Measurements from ENCODE around the gene TRIM66.
A peak's percentile ranks its signal among the peaks of the same experiment; 100 is the strongest.

TRIM66 gene, protein sequence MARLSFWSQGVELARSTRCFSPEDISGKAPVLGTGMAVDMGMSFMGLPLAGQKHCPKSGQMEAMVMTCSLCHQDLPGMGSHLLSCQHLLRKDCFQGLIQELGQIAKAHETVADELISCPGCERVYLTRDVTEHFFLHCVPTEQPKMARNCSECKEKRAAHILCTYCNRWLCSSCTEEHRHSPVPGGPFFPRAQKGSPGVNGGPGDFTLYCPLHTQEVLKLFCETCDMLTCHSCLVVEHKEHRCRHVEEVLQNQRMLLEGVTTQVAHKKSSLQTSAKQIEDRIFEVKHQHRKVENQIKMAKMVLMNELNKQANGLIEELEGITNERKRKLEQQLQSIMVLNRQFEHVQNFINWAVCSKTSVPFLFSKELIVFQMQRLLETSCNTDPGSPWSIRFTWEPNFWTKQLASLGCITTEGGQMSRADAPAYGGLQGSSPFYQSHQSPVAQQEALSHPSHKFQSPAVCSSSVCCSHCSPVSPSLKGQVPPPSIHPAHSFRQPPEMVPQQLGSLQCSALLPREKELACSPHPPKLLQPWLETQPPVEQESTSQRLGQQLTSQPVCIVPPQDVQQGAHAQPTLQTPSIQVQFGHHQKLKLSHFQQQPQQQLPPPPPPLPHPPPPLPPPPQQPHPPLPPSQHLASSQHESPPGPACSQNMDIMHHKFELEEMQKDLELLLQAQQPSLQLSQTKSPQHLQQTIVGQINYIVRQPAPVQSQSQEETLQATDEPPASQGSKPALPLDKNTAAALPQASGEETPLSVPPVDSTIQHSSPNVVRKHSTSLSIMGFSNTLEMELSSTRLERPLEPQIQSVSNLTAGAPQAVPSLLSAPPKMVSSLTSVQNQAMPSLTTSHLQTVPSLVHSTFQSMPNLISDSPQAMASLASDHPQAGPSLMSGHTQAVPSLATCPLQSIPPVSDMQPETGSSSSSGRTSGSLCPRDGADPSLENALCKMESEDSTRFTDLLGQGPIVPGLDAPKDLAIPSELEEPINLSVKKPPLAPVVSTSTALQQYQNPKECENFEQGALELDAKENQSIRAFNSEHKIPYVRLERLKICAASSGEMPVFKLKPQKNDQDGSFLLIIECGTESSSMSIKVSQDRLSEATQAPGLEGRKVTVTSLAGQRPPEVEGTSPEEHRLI (N-terminal part only)

DNA sequence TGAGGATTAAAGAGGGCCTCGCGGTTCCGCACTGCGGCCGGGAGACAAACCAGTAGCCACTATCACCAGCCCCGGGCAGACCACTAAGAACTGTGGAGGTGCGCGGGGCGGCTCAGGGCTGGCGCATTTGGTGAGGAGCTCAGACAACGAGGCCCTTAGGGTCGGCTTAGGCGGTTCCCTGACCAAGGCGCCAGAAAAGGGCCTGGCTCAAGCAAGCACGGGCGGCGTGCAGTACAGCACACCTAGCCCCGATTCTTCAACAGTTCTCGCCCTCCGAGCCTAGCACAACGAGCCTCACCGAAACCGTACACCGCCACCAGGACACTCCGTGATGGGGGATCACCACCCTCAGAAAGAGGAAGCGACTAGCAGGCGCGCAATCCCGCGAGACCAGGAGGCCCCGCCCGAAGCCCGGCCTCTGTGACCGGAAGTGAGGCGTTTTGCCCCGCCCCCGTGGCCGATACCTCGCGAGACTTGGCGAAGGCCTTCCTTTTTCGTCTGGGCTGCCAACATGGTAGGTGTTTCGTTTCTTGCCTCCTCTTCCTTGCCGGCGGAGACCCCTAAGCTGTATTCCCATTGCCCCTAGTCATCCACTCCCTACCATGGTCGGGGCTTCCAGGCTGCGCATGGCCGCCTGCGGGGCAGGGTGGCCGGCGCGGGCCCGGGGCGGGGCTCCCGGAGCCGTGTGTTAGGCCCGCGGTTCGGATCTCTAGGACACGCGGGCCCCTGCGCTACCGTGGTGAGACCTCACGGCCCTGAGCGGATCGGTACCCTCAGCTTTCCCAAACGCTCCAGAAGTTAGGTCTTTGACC lies at the start of gene TRIM66, which contains the start of gene RPL27A:
TRIM66 (minus strand) TSS at position 363 of the 812 bp plus-strand sequence. CDS start 10,391 bp downstream, outside the sequence.
RPL27A (plus strand) TSS at position 490 of the 812 bp plus-strand sequence; CDS start at position 512, 22 bp downstream.
- peak; percentile 96 for DNase-seq (ENCODE audit: low read depth)

DNA sequence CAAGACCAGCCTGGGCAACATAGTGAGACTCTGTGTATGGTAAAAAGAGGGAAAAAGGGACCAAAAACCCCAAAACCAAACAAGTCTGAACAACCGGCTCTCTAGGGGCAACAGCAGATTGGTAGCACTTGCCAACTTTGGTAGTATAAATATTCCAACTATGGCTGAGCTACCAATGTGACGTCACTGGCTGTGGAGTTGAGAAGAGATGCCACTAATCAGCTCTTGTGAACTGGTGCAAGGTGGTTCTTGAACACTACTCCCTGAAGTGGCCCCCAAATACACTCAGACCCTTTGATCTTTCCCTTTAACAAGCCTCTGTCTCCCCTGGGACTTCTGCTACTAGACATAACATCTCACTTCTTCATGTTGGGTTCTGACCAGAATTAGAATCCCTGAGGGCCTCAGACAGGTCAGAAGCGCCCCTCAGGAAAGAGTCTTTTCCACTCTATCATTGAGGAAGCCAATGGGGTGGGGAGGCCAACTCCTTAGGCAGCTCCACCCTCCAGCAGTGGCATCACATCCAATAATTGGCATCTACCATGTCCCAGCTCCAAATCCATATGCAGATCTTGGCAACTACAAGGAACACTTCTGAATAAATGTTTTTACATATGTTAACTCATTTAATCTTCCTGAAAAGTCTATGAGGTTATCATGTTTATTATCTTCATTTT lies 49.3 kb upstream of the TRIM66 start:
- no peak for DNase-seq (ENCODE audit: low read depth)

DNA sequence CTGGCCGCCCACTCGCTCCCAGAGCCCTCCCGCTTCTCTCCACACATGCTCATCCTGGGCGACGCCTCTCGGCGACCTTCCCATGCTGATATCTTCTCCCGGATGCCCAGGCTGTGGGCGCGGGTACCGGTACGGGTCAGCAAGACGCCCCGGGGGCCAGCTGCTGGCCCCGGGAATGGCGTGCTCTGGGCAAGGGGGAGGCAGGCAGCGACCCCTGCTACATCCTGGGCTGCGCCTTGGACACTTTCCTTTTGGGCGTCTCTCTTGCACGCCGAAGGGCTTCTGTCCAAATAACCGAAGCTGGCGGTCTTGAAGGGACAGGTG lies 48.2 kb upstream of the TRIM66 start:
- no peak for DNase-seq (ENCODE audit: low read depth)

DNA sequence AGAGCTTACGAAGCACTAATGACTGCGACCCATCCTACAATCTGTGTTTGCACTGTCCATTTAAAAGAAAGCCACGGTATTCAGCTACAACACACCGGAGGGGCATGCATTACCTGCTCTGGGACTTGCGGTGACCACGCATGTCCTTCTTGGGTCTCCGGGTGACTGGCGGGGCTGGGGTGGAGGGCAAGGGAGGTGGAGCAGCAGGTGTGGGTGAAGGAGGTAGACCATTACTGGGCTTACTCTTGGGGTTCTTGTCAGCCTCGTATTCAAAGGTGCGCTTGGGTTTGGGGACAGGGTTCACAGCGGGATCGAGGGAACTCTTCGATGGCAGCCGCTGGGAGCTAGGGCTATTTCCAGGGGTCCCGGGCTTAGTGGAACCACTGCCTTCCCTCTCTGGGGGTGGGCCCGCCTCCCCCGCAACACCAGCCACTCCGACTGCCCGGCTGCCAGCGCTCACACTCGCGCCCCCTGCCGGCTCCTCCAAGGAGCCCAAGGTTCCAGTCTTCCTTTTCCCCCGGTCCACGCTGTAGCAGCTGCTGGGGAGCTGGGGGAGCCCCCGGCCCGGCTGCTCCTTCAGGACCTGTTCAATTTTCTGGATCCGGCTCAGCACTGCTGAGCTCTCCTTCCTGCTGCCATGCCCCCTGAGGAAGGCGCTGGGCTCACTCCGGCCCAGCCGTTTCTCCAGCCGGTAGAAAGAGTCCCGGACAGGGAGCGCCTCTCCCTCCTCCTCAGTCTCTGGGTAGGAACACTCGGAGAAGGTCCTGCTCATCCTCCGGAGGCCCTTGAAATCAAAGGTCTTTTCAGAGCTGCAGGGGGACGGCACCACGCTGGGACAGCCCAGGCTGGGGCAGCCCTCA lies 47.6 kb upstream of the TRIM66 start:
- DNase-seq (ENCODE audit: low read depth) = no peak

DNA sequence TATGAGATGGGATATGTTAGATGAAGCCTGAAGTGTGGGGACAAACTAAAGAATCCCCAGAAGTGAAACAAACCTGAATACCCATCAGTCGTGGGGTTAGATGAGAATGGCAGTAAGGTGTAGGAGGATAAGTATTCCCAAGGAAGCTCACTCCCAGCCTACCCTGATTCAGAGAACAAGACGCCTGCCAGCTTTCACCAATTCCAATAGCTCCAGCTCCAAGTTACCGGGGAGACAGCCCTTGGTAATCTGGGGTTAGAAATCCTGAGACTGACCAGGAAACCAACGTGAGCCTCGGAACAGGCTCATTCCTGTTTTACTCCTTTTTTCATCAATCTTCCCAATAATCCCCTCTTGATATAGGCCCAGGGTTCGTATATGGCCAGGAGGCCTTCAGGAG lies 46.6 kb upstream of the TRIM66 start:
- DNase-seq (ENCODE audit: low read depth) = no peak

DNA sequence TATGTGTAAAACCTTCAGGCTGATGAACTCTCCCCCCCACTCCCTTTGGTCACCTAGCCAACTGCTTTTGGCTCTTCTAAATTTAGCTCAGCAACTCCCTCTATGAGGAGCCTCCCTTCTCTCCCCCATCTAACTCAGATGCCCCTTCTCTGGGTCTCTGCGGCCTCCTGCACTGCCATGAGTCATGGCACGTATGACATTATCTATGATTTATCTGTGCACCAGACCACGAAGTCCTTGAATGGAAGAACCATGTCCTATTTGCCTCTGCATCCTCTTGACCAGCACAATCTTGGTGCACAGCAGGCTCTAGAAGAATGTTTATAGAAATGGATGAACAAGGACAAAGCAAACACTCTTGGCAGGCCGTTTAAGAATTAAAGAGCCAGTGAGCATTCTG lies 46.1 kb upstream of the TRIM66 start:
- no peak for DNase-seq (ENCODE audit: low read depth)

DNA sequence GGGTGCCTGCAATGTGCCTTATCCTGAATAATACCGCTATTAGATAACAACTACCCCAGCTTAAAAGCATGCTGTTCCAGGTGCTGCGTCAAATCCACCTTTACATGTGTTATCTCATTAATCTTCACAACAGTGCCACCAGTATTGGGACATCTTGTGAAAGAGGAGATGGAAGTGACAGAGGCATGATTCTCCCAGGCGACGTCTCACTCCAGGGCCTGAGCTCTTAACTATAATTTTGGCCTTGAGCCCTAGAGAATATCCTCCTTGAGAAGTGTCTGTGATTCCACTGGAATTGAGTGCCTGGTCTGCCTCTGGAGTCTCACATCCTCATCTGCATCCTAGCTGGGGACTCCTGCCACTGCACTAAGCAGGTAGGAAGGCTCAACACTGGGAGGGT lies 43.9 kb upstream of the TRIM66 start:
- DNase-seq (ENCODE audit: low read depth) = no peak

DNA sequence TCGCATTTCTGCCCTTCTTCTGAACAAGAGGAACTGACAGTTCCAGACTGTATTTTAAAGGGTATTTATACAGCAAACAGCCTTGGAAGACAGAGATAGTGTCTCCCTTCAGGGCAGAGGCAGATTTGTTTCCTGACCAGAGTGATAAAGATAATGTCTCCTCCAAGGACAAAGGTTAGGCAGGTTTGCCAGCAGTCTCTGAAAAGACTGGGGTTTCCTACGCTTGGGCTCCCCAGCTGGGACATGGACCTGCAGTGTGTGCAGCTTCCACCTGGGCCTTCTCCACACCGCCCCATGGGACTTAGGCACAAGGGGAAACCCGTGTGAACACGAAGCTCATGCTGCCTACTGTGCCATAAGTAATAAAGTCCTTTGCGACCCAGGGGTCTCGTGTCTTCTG lies 42.2 kb upstream of the TRIM66 start:
- DNase-seq (ENCODE audit: low read depth) = no peak

DNA sequence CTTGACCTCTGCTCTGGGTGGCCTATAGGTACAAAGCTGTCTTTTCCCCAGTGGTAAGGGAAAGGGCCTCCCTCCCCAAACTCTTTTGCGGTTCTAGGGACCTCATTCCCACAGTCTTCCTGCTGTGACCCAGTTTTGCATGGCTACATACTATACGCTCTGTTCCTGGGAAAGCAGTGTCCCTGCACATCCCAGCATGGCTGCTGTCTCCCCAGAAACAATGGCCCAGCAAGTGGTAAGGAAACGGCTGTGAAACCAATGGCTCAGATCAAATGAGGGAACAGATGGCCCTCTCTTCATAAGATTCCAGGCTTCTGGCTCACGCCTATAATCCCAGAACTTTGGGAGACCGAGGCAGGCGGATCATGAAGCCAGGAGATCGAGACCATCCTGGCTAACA lies 41.2 kb upstream of the TRIM66 start:
- no peak for DNase-seq (ENCODE audit: low read depth)

DNA sequence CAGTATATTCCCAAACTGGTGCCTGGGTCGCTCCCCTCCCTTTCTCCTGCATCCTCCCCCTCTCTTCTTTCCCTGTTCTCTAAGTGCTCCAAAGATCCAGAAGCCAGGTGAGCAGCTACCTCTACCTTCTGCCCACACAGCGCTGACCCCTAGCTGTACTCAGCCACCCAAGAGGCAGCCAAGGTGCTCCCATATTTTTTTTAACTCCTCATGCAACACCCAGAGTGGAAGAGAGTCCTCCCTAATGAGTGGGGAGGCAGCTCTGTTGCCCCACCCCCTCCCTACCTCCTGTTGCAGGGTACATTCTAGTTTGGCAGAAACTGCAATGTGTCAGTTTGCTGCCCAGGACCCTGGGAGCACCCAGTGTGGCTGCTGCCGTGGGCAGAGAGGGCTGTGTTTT lies 40.3 kb upstream of the TRIM66 start:
- no peak for DNase-seq (ENCODE audit: low read depth)

DNA sequence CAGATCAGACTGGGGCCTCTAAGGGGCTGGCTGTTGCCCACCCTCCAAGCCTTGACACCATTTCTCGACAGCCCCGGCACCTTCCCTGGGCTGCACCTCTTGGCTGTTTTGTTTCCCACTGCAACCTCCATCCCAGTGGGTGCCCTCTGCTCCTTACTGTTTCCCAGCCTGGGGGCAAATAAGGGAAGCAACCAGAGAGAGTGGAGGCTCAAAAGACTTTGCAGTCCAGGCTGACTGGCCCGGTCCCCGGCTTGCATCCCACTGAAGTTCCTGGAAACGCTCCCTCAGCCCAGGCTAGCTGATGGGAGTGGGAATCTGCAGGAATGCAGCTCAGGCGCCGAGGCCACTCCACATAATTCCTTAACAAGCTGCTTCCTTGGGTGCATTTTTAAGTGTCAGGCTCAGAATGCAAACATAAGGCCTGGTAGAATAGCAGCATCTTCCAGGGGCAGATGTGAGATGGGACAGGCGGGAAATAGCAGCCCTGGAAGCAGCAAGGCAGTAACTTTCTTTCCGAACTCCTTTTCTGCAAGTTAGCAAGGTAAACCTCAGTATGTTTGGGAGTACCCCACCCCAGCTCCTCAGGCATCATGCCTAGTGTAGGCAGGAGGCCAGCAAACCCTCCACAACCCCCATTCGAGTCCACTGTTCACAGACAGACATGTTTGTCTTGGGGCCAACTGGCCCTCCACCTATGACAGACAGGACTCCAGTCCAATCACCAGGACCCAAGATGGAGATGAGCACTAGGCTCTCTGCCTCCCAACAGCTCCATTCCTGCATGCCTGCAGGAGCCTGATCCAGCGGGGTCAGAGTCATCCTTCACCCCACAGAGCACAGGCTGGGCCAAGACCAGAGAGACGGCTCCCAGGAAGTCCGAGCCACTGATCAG lies 39.4 kb upstream of the TRIM66 start:
- no peak for DNase-seq (ENCODE audit: low read depth)

DNA sequence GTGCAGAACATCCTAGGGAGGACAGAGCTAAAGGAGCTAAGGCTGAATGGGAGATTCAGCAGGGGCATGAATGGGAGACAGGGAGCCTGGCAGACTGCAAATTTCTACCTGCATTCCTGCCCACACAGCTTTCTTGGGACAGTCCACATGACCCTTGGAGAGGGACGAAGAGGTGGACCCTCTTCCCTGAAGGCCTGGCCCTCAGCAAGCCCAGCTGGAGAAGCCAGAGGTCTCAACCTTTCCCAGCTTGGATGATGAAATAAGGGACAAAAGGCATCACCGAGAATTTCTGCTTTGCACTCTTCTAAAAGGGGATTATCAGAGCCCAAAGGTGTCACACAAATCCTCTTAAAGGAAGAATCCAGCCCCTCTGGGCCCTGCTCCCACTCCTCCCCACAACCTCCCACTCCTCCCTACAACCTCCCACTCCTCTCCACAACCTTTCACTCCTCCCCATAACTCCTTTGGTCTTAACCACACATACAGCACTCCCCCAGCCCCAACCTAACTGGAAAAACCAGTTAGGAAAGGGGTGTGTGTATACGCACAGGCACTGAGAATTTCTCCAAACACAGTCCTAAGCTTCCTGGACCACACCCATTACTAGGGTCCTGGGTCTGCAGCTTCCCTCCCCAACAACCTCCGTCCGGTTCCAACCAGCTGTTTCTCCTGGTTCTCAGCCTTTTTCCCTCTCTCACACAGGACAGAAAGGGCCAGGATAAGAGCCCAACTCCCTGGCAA lies 38.6 kb upstream of the TRIM66 start:
- no peak for DNase-seq (ENCODE audit: low read depth)

DNA sequence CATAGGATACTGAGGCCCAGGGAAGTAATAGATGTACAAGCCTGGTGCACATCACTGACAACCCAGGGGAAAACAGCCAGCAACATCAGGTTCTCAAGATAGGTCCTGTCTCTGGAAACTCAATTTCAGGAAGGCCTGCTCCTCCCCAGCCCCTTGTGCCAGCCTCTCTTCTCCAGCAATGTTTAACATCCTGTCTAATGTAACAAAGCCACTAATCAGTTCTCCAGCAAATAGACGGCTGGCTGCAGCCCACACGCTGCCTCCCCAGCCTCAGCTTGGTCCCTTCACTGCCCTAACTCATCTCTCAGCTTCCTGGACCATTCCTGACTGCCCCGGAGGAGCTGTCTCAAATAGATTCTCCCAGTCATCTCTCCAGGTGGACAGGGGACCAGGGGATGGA lies 37.9 kb upstream of the TRIM66 start:
- DNase-seq (ENCODE audit: low read depth) = no peak

DNA sequence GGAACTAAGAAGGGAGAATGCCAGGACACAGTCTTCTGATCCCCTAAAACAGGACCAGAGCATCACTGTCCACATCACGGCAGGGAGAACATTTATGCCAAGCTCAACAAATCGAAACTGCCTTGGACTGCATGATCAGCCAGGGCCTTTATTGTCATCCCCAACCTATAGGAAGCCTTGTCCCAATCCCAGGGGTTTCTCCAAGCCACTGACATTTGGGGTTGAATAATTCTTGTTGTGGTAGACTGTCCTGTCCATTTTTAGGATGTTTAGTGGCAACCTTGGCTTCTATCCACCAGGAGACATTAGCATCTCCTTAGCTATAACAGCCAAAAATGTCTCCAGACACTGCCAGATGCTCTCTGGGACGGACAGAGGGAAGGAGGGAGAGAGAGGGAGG lies 37.3 kb upstream of the TRIM66 start:
- no peak for DNase-seq (ENCODE audit: low read depth)

DNA sequence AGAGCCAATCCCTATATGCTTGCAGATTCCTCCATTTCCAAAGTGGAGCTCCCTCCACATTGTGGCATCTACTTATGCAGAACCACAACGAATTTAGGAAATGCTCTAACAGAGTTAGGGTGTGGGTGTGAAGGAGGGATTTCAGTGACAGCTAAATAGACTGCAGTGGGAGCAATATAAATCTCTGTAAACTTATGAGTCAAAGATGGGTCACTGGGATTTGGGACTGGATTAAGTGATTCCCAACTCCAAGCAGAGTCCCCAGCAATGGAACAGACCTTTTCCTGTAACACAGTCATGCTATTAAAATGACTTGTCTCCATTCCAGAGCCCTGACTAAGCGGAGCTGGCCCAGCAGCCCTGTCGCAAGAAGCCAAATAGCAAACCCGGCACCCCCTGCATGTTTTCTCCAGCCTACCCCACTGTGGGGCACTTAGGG lies 36.8 kb upstream of the TRIM66 start:
- DNase-seq (ENCODE audit: low read depth) = peak; percentile 89

DNA sequence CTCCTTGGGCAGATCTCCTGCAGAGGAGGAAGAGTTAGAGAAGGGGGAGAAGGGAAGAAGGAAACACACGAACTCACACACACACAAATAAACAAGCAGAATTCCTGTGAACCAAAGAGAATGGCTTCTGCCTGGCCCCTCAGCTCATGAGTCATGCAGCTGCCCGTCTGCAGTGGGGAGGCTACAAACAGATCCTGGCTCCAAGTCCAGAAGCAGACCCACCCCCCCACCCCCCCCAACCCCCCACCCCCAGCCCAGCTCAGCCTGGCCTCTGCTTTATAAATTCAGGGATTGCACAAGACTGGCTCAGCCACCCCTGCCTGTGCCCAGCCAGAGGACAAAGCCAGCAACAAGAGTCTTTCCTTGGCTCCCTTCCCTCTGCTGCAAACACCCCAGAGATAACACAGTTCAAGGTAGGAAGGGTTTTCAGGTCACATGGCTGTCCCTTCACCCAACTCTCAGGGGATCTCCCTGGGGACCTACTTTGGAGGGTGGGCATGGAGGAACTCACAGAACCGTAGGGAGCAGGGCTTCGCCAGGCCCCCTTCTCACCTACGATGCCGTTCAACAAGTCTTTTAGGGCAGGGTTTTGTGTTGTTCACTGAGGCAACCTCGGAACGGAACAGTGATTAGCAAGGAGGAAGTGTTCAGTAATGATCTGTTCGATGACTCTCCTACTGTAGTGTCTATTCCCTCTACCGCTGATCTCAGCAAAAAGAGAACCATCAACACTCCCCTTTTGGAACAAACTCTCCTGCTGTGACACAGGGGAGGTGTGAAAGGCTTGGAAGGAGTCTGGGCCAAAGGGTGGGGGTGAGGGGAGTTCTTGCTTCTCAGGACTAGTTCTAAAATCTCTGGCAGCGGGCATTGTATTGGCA lies 35.6 kb upstream of the TRIM66 start:
- DNase-seq (ENCODE audit: low read depth) = peak; percentile 94

DNA sequence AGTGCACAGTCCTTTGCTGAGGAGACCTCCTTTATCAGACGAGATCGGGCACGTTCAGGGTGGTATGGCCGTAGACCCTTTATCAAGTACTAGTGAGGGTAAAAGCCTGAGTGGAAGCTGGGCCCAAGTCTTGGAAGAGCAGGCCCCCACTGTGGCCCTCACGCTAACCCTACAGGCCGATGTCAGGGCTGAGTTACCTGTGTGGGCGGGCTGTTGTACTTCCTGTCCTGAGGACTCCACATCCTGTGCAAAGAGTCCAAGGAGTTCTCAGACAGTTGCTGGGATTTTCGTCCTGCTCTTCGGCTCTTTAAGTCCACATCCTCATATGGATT lies 35.0 kb upstream of the TRIM66 start:
- no peak for DNase-seq (ENCODE audit: low read depth)

DNA sequence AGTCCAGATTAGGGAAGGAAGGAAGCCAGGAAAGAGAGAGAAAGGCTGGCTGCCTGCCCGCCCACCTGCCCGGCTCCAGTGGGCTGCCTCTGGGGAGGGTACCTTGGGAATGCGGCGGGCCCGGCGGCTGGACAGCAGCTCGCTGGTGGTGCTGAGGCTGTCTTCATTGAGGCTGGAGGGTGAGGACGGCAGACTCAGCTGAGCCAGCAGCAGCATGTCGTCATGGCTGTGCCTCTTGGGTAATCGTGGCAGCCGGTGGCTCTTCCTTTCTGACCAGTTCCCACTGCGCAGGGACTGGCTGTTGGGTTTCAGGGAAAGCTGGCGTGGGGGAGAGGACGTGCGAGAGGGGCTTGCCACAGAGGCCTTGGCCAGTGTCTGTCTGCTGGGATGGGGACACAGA lies 33.0 kb upstream of the TRIM66 start:
- no peak for DNase-seq (ENCODE audit: low read depth)
